NCI-H2107 (cell line): Measurements from ENCODE around the gene SLC6A4.
"Not testable (repeated sequence)": the region's sequence is repeated elsewhere in the genome, so short reads cannot be mapped to it uniquely, and the experiment has no call there.

Source experiments
- DNase-seq: peaks from one replicate; lab custom pipeline; 2025; lab: John Stamatoyannopoulos, UW

Gene SLC6A4

GRCh38 chr17:30172560-30172959 lies 62.9 kb downstream of the SLC6A4 start:
- no peak for DNase-seq

- DNase-seq, result no peak
Observed at GRCh38 chr17:30170415-30170987, 65.0 kb downstream of the SLC6A4 start.

GRCh38 chr17:30165960-30166359 lies 69.5 kb downstream of the SLC6A4 start:
- no peak for DNase-seq

GRCh38 chr17:30165147-30165546 lies 70.3 kb downstream of the SLC6A4 start:
- DNase-seq, result no peak

- no peak for DNase-seq
Observed at GRCh38 chr17:30164531-30164930, 71.0 kb downstream of the SLC6A4 start.

GRCh38 chr17:30161601-30162000 lies 73.9 kb downstream of the SLC6A4 start:
- DNase-seq, result no peak

- no peak for DNase-seq
Observed at GRCh38 chr17:30160419-30161172, 74.9 kb downstream of the SLC6A4 start.

GRCh38 chr17:30158896-30159625 lies 76.4 kb downstream of the SLC6A4 start:
- no peak for DNase-seq

GRCh38 chr17:30155389-30155788 lies 80.1 kb downstream of the SLC6A4 start:
- DNase-seq, result no peak

GRCh38 chr17:30153463-30153862 lies 82.0 kb downstream of the SLC6A4 start:
- DNase-seq, result no peak

GRCh38 chr17:30151471-30151870 lies 84.0 kb downstream of the SLC6A4 start:
- DNase-seq, result no peak

- DNase-seq, result no peak
Observed at GRCh38 chr17:30148376-30148775, 87.1 kb downstream of the SLC6A4 start.

- DNase-seq, result not testable (repeated sequence)
Observed at GRCh38 chr17:30147860-30148259, 87.6 kb downstream of the SLC6A4 start.
